GM13977 (cell line): ENCODE measurements around the gene IL16.

ENCODE experiments used
- DNase-seq: peaks from one replicate; pipeline ENCODE4 v3.0.0; 2012; ENCODE audit warnings: low spot score
- CTCF ChIP-seq: IDR thresholded peaks from 2 replicates; pipeline ENCODE4 v1.5.1; 2012; ENCODE audit warnings: mild to moderate bottlenecking, control low read depth; ENCODE audit not compliant: insufficient read depth; ENCODE audit errors: extremely low read depth, missing control alignments
- in situ Hi-C: fragments of 300-500 bp; cut with MboI; formaldehyde crosslinking; loops from one replicate; pipeline ENCODE4 v1.12.0; 2022; ENCODE audit warnings: low sequenced_read_pairs, low pct_unique_long_range_greater_than_20kb, mixed read lengths, inconsistent platforms; ENCODE audit not compliant: unreplicated experiment

The IL16 gene

GRCh38 chr15:81255315-81255957 lies 58.8 kb downstream of the IL16 start:
- TF ChIP-seq CTCF, result no peak
- DNase-seq, result no peak
- in situ Hi-C loops, result no loop called here

GRCh38 chr15:81255958-81256320 lies 59.3 kb downstream of the IL16 start:
- in situ Hi-C loops, result no loop called here
- TF ChIP-seq CTCF, result no peak
- DNase-seq, result no peak

- TF ChIP-seq CTCF, result peak; percentile 25
- in situ Hi-C loops, result no loop called here
- no peak for DNase-seq
Observed at GRCh38 chr15:81256916-81257315, 60.2 kb downstream of the IL16 start.

GRCh38 chr15:81257435-81257834 lies 60.8 kb downstream of the IL16 start:
- no peak for TF ChIP-seq CTCF
- in situ Hi-C loops, result no loop called here
- DNase-seq, result no peak

GRCh38 chr15:81258455-81258854 lies 61.8 kb downstream of the IL16 start:
- in situ Hi-C loops, result no loop called here
- no peak for TF ChIP-seq CTCF
- DNase-seq, result no peak

- in situ Hi-C loops, result loop anchor here (10.0 kb wide), 1 partner anchor 105 kb away; no protein-coding TSS in a partner anchor
- DNase-seq, result no peak
- no peak for TF ChIP-seq CTCF
Observed at GRCh38 chr15:81259760-81260298, 63.1 kb downstream of the IL16 start.
